Retinal pigment epithelial cell (primary cell): ENCODE results near the gene GH2.
"Not testable (repeated sequence)": the region's sequence is repeated elsewhere in the genome, so short reads cannot be mapped to it uniquely, and the experiment has no call there.

Source experiments
- DNase-seq: peaks from one replicate; pipeline ENCODE4 v3.0.0-alpha.2; 2010; ENCODE audit warnings: low read depth
- H3K4me3 ChIP-seq: 2 replicates; pipeline ENCODE4 v1.5.1; 2011; ENCODE audit warnings: mild to moderate bottlenecking, low read length, control low read depth, moderate library complexity
- TF ChIP-seq, protein P1 (sequence below): conservative IDR thresholded peaks from 2 replicates; pipeline ENCODE4 v1.5.1; 2011; ENCODE audit warnings: low read depth, low read length, control low read depth, inconsistent platforms

GH2 gene

DNA sequence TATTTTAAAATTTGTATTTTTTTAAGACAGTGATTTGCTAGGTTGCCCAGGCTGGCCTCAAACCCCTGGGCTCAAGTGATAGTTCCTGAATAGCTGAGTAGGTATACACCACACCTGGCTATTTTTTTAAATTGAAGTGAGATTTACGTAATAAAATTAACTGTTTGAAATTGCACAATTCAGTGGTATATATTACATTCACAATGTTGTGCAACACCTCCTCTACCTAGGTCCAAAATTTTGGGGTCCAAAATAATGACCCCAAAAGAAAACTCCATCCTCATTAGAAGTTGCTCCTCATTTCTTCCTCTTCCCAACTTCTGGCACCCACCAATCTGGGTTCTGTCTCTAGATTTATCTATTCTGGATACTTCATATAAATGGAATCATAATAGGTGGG, 36.2 kb downstream of the GH2 start:
- TF ChIP-seq, protein P1, sequence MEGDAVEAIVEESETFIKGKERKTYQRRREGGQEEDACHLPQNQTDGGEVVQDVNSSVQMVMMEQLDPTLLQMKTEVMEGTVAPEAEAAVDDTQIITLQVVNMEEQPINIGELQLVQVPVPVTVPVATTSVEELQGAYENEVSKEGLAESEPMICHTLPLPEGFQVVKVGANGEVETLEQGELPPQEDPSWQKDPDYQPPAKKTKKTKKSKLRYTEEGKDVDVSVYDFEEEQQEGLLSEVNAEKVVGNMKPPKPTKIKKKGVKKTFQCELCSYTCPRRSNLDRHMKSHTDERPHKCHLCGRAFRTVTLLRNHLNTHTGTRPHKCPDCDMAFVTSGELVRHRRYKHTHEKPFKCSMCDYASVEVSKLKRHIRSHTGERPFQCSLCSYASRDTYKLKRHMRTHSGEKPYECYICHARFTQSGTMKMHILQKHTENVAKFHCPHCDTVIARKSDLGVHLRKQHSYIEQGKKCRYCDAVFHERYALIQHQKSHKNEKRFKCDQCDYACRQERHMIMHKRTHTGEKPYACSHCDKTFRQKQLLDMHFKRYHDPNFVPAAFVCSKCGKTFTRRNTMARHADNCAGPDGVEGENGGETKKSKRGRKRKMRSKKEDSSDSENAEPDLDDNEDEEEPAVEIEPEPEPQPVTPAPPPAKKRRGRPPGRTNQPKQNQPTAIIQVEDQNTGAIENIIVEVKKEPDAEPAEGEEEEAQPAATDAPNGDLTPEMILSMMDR = no peak
- DNase-seq = no peak
- H3K4me3 ChIP-seq = no peak overlapping the region

DNA sequence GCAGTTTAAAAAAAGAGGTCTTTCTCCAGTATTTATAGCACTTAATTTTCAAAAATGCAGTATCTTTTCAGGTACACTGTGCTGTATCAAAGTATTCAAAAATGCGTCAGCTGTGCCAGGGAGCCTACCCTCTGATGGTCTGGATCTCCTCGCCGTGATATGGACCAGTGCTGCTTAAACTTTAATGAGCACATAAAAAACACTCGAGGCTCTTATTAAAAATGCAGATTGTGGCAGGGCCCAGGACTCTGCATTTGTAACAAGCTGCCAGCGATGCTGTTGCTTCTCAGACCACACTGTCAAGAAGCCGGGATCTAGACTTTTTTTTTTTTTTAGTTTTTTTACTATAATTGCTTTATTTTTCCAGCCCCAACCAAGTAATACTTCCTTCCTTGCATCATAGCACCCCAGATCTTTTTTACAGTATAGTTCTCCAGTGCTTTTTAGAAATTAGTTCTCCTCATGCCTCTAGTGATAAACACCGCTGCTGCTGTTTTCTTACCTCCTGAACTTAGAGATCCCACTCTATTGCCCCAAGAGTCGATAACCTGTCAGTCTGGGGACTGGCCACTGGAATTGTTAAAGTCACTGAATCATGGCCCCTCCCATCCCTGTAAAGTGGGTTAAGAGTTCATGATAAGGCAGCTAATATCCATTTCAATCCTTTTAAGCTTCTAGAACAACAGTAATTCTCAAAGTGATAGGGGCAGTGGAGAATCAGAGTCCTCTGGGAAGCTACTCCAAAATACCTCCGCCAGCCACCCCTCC, 37.6 kb downstream of the GH2 start:
- H3K4me3 ChIP-seq = no peak overlapping the region
- no peak for DNase-seq
- TF ChIP-seq, protein P1 = no peak

DNA sequence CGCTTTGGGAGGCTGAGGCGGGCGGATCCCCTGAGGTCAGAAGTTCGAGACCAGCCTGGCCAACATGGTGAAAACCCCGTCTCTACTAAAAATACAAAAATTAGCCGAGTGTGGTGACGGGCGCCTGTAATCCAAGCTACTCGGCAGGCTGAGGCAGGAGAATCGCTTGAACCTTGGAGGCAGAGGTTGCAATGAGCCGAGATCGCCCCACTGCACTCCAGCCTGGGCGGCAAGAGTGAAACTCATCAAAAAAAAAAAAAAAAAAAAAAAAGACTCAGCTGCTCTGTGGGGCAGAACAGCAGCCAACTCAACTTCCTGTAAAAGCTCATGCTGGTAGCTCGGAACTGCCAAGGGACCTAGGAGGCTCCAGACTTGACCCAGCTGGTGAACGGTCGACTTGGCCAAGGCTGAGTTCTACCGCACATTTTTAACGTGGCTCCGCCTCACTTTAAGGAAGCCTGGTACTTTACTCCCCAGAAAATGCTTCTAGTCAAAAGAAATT, 38.3 kb downstream of the GH2 start:
- peak overlapping the region; percentile 88 for H3K4me3 ChIP-seq
- DNase-seq = not testable (repeated sequence)

DNA sequence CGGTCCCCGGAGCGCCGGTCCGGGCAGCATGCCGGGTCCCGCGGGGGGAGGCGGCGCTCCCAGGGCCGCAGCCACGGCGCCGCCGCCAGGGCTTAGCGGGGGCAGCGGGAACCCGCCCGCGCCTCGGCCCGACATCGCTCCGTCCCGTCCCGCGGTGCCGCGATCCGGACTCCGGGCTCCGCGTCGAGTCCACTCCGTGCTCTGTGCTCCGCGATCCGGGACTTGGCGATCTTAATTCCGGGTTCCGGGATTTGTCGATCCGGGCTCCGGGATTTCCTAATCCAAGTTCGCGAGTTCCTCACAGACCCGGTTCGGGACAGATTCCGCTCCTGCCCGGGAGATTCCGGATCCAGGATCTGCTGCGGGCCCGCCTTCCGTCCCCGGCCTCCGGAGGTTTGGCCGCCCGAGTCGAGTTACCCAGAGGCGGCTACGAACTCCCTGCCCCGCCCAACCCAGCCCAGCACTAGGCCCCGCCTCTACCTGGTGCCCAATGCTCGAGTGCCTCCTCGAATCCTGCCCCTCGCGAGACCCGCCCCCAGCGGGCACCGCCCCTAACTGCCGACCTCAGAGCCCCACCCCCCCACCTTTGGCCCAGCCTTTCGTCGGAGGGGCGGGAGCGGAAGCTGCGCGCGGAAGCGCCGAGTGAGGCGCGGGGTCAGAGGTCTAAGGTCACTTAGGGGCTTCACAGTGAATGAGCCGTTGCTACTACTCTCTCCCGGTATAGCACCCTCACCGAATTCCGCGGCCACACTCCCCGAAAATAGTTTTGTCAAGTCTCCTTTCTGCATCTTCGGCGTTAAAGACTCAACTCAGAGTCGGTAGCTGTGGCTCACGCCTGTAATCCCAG, 39.0 kb downstream of the GH2 start, which contains the start of gene SMARCD2:
TSS of gene SMARCD2 (minus strand) at position 146 of the 847 bp plus-strand sequence. CDS start at position 135, 11 bp downstream.
- peak; percentile 97 for DNase-seq
- TF ChIP-seq, protein P1 = no peak
- H3K4me3 ChIP-seq = peak within 1 kb of the TSS; percentile 88

DNA sequence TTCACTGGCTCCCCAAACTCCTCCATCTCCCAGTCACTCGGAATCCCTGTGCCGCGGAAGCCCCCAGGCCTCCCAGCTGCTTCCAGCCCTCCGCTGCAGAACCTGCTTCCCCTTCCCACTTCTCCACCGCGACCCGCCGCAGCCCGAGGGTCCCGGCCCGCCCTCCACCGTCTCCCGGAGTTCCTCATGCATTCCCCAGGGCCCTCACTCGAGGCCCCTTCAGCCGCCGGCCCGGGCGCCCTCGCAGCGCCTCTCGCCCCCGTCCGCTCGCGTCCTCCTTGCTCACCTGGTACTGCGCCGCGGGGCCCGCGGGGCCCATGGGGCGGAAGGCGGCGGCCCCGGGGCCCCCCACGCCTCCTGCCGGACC, 39.6 kb downstream of the GH2 start:
- H3K4me3 ChIP-seq = peak overlapping the region; percentile 88
- TF ChIP-seq, protein P1 = no peak
- DNase-seq = no peak

DNA sequence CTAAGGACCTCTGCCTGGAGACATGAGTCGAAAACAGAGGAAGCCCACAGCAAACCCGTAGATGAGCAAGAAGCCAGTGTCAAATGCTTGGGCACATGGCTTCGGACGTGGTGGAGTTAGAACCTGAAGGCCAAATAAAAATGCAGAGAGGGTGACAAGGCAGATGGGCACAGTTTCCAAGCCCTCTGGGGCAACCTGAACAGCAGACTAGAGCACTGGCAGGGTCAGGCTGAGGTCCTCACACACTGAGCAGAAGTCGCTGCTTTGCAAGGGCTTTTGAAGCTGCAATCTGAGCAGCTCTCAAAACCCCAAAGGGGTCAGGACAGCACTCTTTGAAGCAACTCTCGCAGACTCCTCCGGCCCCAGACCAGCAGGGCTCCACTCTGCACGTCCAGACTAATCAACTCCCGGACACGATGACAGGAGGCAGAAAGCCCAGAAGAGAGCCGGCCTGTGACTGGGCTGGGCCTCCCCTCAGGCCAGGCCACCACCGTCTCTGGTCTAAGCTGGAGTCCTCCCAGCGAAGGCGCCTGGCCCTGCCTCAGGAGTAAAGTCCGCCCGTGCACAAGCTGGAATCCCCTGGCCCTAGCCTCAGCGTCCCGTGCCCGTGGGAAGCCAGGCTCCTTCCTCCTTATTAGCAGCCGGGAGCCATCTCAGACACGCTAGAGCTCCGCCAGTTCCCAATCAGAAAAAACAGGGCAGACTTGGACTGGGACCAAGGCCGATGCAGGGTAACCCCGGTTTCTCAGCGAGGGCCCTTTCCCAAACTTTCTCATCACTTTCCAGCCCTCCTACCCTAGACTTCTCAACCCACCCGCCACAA, 40.2 kb downstream of the GH2 start:
- TF ChIP-seq, protein P1 = no peak
- peak overlapping the region; percentile 88 for H3K4me3 ChIP-seq
- DNase-seq = no peak
